H9 (cell line): ENCODE measurements around the gene DNAAF5. TPM values are rescaled to one million over a fixed set of nuclear protein-coding genes. Genes with fewer than 3 reads are reported as not detected.

Experiments
- DNase-seq: peaks from one replicate; pipeline ENCODE4 v3.0.0-alpha.2; 2017
- H2AFZ ChIP-seq: one replicate; pipeline ENCODE4 v1.6.1; 2013; ENCODE audit warnings: mild to moderate bottlenecking, low read length, control low read depth, moderate library complexity
- H2AK5ac ChIP-seq: 2 replicates; pipeline ENCODE4 v1.6.1; 2013; ENCODE audit warnings: low read length, control low read depth, mixed read lengths; ENCODE audit not compliant: insufficient read length
- H2BK120ac ChIP-seq: one replicate; pipeline ENCODE4 v1.6.1; 2013; ENCODE audit warnings: low read depth, mild to moderate bottlenecking, low read length, control low read depth, inconsistent platforms; ENCODE audit not compliant: poor library complexity, severe bottlenecking
- H2BK12ac ChIP-seq: 2 replicates; pipeline ENCODE4 v1.6.1; 2013; ENCODE audit warnings: low read length, control low read depth, mixed read lengths, low read depth; ENCODE audit not compliant: insufficient read length
- H2BK15ac ChIP-seq: 2 replicates; pipeline ENCODE4 v1.6.1; 2013; ENCODE audit warnings: low read depth, low read length, control low read depth
- H2BK20ac ChIP-seq: one replicate; pipeline ENCODE4 v1.6.1; 2013; ENCODE audit warnings: low read depth, mild to moderate bottlenecking, low read length, control low read depth, inconsistent platforms; ENCODE audit not compliant: poor library complexity, severe bottlenecking
- H2BK5ac ChIP-seq: 2 replicates; pipeline ENCODE4 v1.6.1; 2013; ENCODE audit warnings: low read length, control low read depth, mixed read lengths; ENCODE audit not compliant: insufficient read length
- H3K14ac ChIP-seq: 2 replicates; pipeline ENCODE4 v1.6.1; 2013; ENCODE audit warnings: low read length, control low read depth; ENCODE audit not compliant: insufficient read depth
- H3K18ac ChIP-seq: 2 replicates; pipeline ENCODE4 v1.6.1; 2013; ENCODE audit warnings: low read depth, mild to moderate bottlenecking, mixed read lengths, low read length, control low read depth; ENCODE audit not compliant: insufficient read length
- H3K23ac ChIP-seq: 2 replicates; pipeline ENCODE4 v1.6.1; 2013; ENCODE audit warnings: low read length, control low read depth, mixed read lengths, low read depth; ENCODE audit not compliant: insufficient read length
- H3K23me2 ChIP-seq: 2 replicates; pipeline ENCODE4 v1.6.1; 2013; ENCODE audit warnings: low read depth, mild to moderate bottlenecking, mixed read lengths, low read length, control low read depth; ENCODE audit not compliant: insufficient read length, poor library complexity, severe bottlenecking
- H3K27ac ChIP-seq: 2 replicates; pipeline ENCODE4 v1.5.1; 2013; ENCODE audit warnings: low read length, control low read depth, mixed read lengths, low read depth; ENCODE audit not compliant: insufficient read length
- H3K27me3 ChIP-seq: 2 replicates; pipeline ENCODE4 v1.6.1; 2013; ENCODE audit warnings: low read length, control low read depth, inconsistent platforms; ENCODE audit not compliant: insufficient read depth
- H3K4ac ChIP-seq: 2 replicates; pipeline ENCODE4 v1.6.1; 2013; ENCODE audit warnings: low read depth, mild to moderate bottlenecking, control low read depth, inconsistent platforms, low read length, moderate library complexity
- H3K4me1 ChIP-seq: 2 replicates; pipeline ENCODE4 v1.6.1; 2013; ENCODE audit warnings: low read length, control low read depth, inconsistent platforms; ENCODE audit not compliant: insufficient read depth
- H3K4me2 ChIP-seq: 2 replicates; pipeline ENCODE4 v1.6.1; 2013; ENCODE audit warnings: low read length, control low read depth, mixed read lengths; ENCODE audit not compliant: insufficient read length, insufficient read depth
- H3K56ac ChIP-seq: 2 replicates; pipeline ENCODE4 v1.6.1; 2013; ENCODE audit warnings: low read depth, mild to moderate bottlenecking, mixed read lengths, low read length, control low read depth; ENCODE audit not compliant: insufficient read length
- H3K79me1 ChIP-seq: 2 replicates; pipeline ENCODE4 v1.6.1; 2013; ENCODE audit warnings: low read depth, mild to moderate bottlenecking, moderate library complexity, low read length, control low read depth, inconsistent platforms; ENCODE audit not compliant: insufficient read depth, poor library complexity, severe bottlenecking
- H3K79me2 ChIP-seq: 2 replicates; pipeline ENCODE4 v1.6.1; 2013; ENCODE audit warnings: low read length, control low read depth, inconsistent platforms; ENCODE audit not compliant: insufficient read depth
- H3K9ac ChIP-seq: 2 replicates; pipeline ENCODE4 v1.6.1; 2013; ENCODE audit warnings: low read length, control low read depth, mixed read lengths; ENCODE audit not compliant: insufficient read length; ENCODE audit errors: extremely low read depth
- H3K9me3 ChIP-seq: one replicate; pipeline ENCODE4 v1.6.1; 2013; ENCODE audit warnings: low read depth, low read length, inconsistent platforms; ENCODE audit not compliant: control insufficient read depth
- H3T11ph ChIP-seq: one replicate; pipeline ENCODE4 v1.6.1; 2013; ENCODE audit warnings: mild to moderate bottlenecking, low read length, control low read depth, inconsistent platforms
- H4K20me1 ChIP-seq: one replicate; pipeline ENCODE4 v1.6.1; 2013; ENCODE audit not compliant: control insufficient read depth, insufficient read length, insufficient read depth
- H4K5ac ChIP-seq: 2 replicates; pipeline ENCODE4 v1.6.1; 2013; ENCODE audit warnings: low read depth, mild to moderate bottlenecking, mixed read lengths, low read length, control low read depth; ENCODE audit not compliant: insufficient read length
- H4K8ac ChIP-seq: replicated peaks from 2 replicates; pipeline ENCODE4 v1.6.1; 2013; ENCODE audit warnings: low read length, control low read depth, mixed read lengths, low read depth; ENCODE audit not compliant: insufficient read length
- H4K91ac ChIP-seq: 2 replicates; pipeline ENCODE4 v1.6.1; 2013; ENCODE audit warnings: low read depth, mild to moderate bottlenecking, moderate library complexity, mixed read lengths, low read length, control low read depth; ENCODE audit not compliant: insufficient read length
- H3K27ac Mint-ChIP-seq, 3 experiments: 2 replicates in 2 of 3; 3 replicates in 1 of 3; pipeline ENCODE4 v1.8.0; 2020 to 2021; ENCODE audit warnings: mixed read lengths in 3 of 3, mild to moderate bottlenecking in 1 of 3, moderate library complexity in 1 of 3
- H3K27me3 Mint-ChIP-seq: 2 replicates; pipeline ENCODE4 v1.8.0; 2021; ENCODE audit warnings: low read depth, mild to moderate bottlenecking, moderate library complexity, mixed read lengths
- H3K36me3 Mint-ChIP-seq, 3 experiments: 2 replicates in 2 of 3; 3 replicates in 1 of 3; pipeline ENCODE4 v1.8.0; 2020 to 2021; ENCODE audit warnings: low read depth in 3 of 3, mixed read lengths in 3 of 3; ENCODE audit not compliant: insufficient read depth in 1 of 3
- H3K4me1 Mint-ChIP-seq, 2 experiments: 2 replicates each; pipeline ENCODE4 v1.8.0; 2020; ENCODE audit warnings: mixed read lengths in 2 of 2
- H3K4me3 Mint-ChIP-seq, 2 experiments: 2 replicates in 1 of 2; 3 replicates in 1 of 2; pipeline ENCODE4 v1.8.0; 2020 to 2021; ENCODE audit warnings: mild to moderate bottlenecking in 2 of 2, mixed read lengths in 2 of 2, moderate library complexity in 1 of 2
- H3K9me3 Mint-ChIP-seq, 2 experiments: 2 replicates in 1 of 2; 3 replicates in 1 of 2; pipeline ENCODE4 v1.8.0; 2020; ENCODE audit warnings: mild to moderate bottlenecking in 2 of 2, mixed read lengths in 2 of 2, moderate library complexity in 1 of 2
- CTCF ChIP-seq: fragments of 200-600 bp; sonication (generic); conservative IDR thresholded peaks from 3 replicates; pipeline ENCODE4 v1.8.0; 2021; ENCODE audit warnings: antibody characterized with exemption, mild to moderate bottlenecking
- WGBS: extraction: QIAGEN DNeasy Blood & Tissue Kit; methylation state at CpG from one replicate; pipeline ENCODE4 v1.1.7; 2013; ENCODE audit warnings: missing lambda C conversion rate, low lambda C conversion rate, mixed read lengths; ENCODE audit not compliant: insufficient read length; ENCODE audit errors: extremely low coverage; 5-methylcytosine and 5-hydroxymethylcytosine counted together
- total RNA-seq: library from RNA; stranded (reverse); gene quantifications from 2 replicates; pipeline ENCODE4 v1.2.1, GENCODE V29; 2021

Gene DNAAF5
- total RNA-seq, 1 experiment from 2014 or later, result 43.5 TPM

- no peak overlapping the region for H2BK15ac ChIP-seq
- no peak overlapping the region for H2BK5ac ChIP-seq
- no peak overlapping the region for H2BK12ac ChIP-seq
- H3K14ac ChIP-seq, result no peak overlapping the region; the same call in 1 of the 2 replicates
- no peaks in the 10 kb centered on the region for H3K4me1 ChIP-seq
- no peak overlapping the region for H4K5ac ChIP-seq
- Mint-ChIP-seq H3K27ac (no peak overlapping the region), H3K4me1 (no peaks in the 10 kb centered on the region), H3K36me3 (peaks cover 62 to 83% (median 76%) of the 10 kb centered on the region in 3 experiments), H3K4me3 (no peak overlapping the region), H3K9me3 (peaks cover 43 to 46% of the 10 kb centered on the region in 2 experiments), H3K27me3 (no peaks in the 10 kb centered on the region; the same call in 1 of the 2 replicates)
- peaks cover 3% of the 10 kb centered on the region for H3K79me1 ChIP-seq
- H2BK20ac ChIP-seq, result no peak overlapping the region
- H3K23me2 ChIP-seq, result no peaks in the 10 kb centered on the region
- no peak overlapping the region for H3K27ac ChIP-seq
- no peak overlapping the region for H3K4ac ChIP-seq
- H3K9me3 ChIP-seq, result peaks cover 7% of the 10 kb centered on the region
- H4K8ac ChIP-seq, result no peak overlapping the region
- H4K91ac ChIP-seq, result no peak overlapping the region
- DNase-seq, result no peak
- H2AFZ ChIP-seq, result no peak overlapping the region
- no peak overlapping the region for H3K56ac ChIP-seq
- WGBS, result no CpG with 5 or more reads among the region's 27 CpGs
- H4K20me1 ChIP-seq, result no peaks in the 10 kb centered on the region
- no peak overlapping the region for H3K4me2 ChIP-seq
- no peak overlapping the region for H2BK120ac ChIP-seq
- H3K9ac ChIP-seq, result no peak overlapping the region
- no peaks in the 10 kb centered on the region for H3K27me3 ChIP-seq
- no peak overlapping the region for H3K18ac ChIP-seq
- no peak for TF ChIP-seq CTCF
- H3T11ph ChIP-seq, result no peak overlapping the region
- no peak overlapping the region for H3K23ac ChIP-seq
- H2AK5ac ChIP-seq, result no peak overlapping the region
- no peaks in the 10 kb centered on the region; the same call in 1 of the 2 replicates for H3K79me2 ChIP-seq
These were observed 35.8 kb upstream of the DNAAF5 start for GRCh38 chr7:690478-691360.
